Ishikawa (cell line): ENCODE results near the gene TAS1R1.

ENCODE experiments used
- CEBPB ChIP-seq: IDR thresholded peaks from 2 replicates; pipeline ENCODE4 v1.6.1; 2012
- CREB1 ChIP-seq: IDR thresholded peaks from 2 replicates; pipeline ENCODE4 v1.6.1; 2012; ENCODE audit warnings: low read depth
- EGR1 ChIP-seq: IDR thresholded peaks from 2 replicates; pipeline ENCODE4 v1.6.1; 2012
- EP300 ChIP-seq: IDR thresholded peaks from 2 replicates; pipeline ENCODE4 v1.6.1; 2012; ENCODE audit warnings: borderline replicate concordance
- FOXM1 ChIP-seq: IDR thresholded peaks from 2 replicates; pipeline ENCODE4 v1.6.1; 2012; ENCODE audit warnings: low read depth, borderline replicate concordance
- MAX ChIP-seq: IDR thresholded peaks from 2 replicates; pipeline ENCODE4 v1.6.1; 2012
- NFIC ChIP-seq: IDR thresholded peaks from 2 replicates; pipeline ENCODE4 v1.6.1; 2012
- RAD21 ChIP-seq: IDR thresholded peaks from 2 replicates; pipeline ENCODE4 v1.6.1; 2012; ENCODE audit warnings: low read depth
- REST ChIP-seq: IDR thresholded peaks from 2 replicates; pipeline ENCODE4 v1.6.1; 2012; ENCODE audit warnings: low read depth, mild to moderate bottlenecking
- TAF1 ChIP-seq: IDR thresholded peaks from 2 replicates; pipeline ENCODE4 v1.6.1; 2012; ENCODE audit warnings: low read depth, mild to moderate bottlenecking
- TCF12 ChIP-seq: IDR thresholded peaks from 2 replicates; pipeline ENCODE4 v1.6.1; 2012; ENCODE audit warnings: low read depth
- TEAD4 ChIP-seq: IDR thresholded peaks from 2 replicates; pipeline ENCODE4 v1.6.1; 2012
- USF1 ChIP-seq: IDR thresholded peaks from 2 replicates; pipeline ENCODE4 v1.6.1; 2012
- YY1 ChIP-seq: IDR thresholded peaks from 2 replicates; pipeline ENCODE4 v1.6.1; 2012; ENCODE audit warnings: low read depth
- ZBTB7A ChIP-seq: IDR thresholded peaks from 2 replicates; pipeline ENCODE4 v1.6.1; 2012; ENCODE audit warnings: low read depth

Gene TAS1R1

GRCh38 chr1:6526316-6526715, 28.8 kb upstream of the TAS1R1 start:
- TF ChIP-seq CREB1 (no peak), TEAD4 (no peak), FOXM1 (no peak), REST (no peak), NFIC (no peak), TCF12 (no peak), USF1 (no peak), TAF1 (no peak), CEBPB (no peak)

DNA sequence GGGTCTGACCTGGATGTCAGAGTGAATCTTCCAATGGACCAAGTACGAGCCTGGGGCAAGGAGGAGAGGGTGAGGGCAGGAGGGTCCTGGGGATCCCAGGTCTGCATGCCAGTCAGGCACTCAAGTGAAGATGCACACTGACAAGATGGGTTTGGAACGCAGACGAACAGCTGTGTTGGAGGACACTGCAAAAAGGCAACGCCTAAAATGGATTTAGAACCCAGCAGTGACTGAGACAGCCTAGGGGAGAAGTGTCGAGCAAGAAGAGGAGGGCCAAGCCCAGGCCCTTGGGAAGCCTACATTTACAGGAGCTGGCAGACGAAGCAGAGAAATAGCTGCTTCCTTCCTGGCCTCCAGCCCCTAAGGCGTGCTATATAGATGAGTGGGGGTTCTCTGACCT, 26.6 kb upstream of the TAS1R1 start:
- TF ChIP-seq CREB1 = no peak
- TF ChIP-seq MAX = no peak
- TF ChIP-seq TAF1 = no peak
- TF ChIP-seq YY1 = no peak
- TF ChIP-seq CEBPB = no peak
- no peak for TF ChIP-seq RAD21
- TF ChIP-seq USF1 = no peak
- TF ChIP-seq EP300 = no peak
- TF ChIP-seq EGR1 = no peak
- no peak for TF ChIP-seq TCF12
- no peak for TF ChIP-seq NFIC
- no peak for TF ChIP-seq FOXM1
- TF ChIP-seq ZBTB7A = no peak
- TF ChIP-seq REST = no peak
- no peak for TF ChIP-seq TEAD4

DNA sequence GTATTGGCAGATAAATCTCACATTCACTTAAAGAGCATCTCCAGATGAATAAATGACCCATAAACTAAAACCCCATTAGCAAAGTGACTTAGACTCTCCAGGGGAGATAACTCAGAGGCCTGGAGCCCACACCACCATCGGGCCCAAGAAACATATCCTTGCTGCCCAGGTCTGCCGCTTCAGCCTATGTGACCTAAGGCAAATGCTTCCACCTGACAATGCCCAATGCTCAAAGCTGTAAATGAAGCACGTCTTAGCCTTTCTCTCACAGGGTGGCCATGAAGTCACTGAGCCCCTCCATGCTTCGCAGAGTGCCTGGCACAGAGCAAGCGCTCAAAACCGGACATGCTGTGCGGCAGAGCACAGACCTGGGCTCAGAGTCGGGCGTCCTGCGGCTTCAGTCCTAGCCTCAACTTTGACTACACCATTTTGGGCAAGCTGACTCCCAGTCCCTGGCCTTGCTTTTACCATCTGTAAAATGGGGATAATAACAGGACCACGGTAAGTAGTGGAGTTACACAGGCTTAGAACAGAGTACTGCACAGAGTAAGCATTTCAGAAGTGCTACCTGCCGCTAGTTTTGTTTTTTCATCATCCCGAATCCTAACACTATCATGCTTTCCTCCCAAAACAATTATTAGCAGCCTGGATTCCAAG, 24.5 kb upstream of the TAS1R1 start:
- TF ChIP-seq EP300 = no peak

DNA sequence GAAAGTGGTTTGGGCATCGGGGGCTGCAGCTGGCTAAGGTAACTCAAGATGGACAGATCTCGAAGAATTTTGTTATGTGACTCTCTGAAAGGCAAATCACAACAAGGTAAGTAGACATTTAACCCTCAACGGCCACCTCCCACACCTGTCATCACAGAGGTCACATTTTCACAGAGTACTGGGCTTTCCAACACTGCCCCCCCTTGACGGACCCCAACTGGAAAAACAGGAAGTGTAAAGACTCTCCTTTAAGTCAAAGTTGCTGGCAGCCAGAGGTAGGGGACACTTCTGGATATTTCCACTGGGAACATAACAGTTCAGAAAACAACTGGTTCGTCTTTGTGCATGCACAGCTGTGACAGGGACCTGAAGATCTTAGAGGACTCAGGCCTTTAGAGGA, 23.1 kb upstream of the TAS1R1 start:
- TF ChIP-seq MAX (no peak), TAF1 (no peak), USF1 (no peak), NFIC (no peak), EGR1 (no peak), EP300 (no peak), CREB1 (no peak), ZBTB7A (no peak), RAD21 (no peak), TEAD4 (no peak), REST (no peak), CEBPB (no peak), FOXM1 (no peak), YY1 (no peak), TCF12 (no peak)
